Esophagus muscularis mucosa (tissue), 3 donors: ENCODE measurements around the gene TMEM151A.

Experiments used
- CTCF ChIP-seq, 3 experiments: fragments of 200-600 bp in 2 of 3; fragments of 450-650 bp in 1 of 3; sonication (generic) in 2 of 3; IDR thresholded peaks; one replicate each; pipeline ENCODE4 v1.5.1; 2017 to 2019; ENCODE audit warnings: antibody characterized with exemption in 3 of 3, mild to moderate bottlenecking in 2 of 3, moderate library complexity in 1 of 3
- POLR2A ChIP-seq: fragments of 450-650 bp; IDR thresholded peaks from one replicate; pipeline ENCODE4 v1.6.1; 2017; ENCODE audit warnings: antibody characterized with exemption, moderate library complexity, mild to moderate bottlenecking, low read depth

GRCh38 chr11:66259225-66259624, 32.5 kb upstream of the TMEM151A start:
- TF ChIP-seq CTCF (IDR thresholded peaks at IDR 0.05) (no peak), POLR2A (no peak)
